Measurements from ENCODE around the gene COMMD3.
"Not testable (repeated sequence)": the region's sequence is repeated elsewhere in the genome, so short reads cannot be mapped to it uniquely, and the experiment has no call there.

Gene COMMD3

GRCh38 chr10:22316286-22317075 lies at the start of gene COMMD3:
COMMD3 (plus strand) TSS chr10:22316388; CDS start chr10:22316418, 30 bp downstream.
- DNase-seq (ENCODE audit: low spot score), result peak; percentile 91

GRCh38 chr10:22268503-22268902 lies 47.7 kb upstream of the COMMD3 start:
- no peak for DNase-seq (ENCODE audit: low spot score)

- no peak for DNase-seq (ENCODE audit: low spot score)
Observed at GRCh38 chr10:22271786-22272185, 44.4 kb upstream of the COMMD3 start.

GRCh38 chr10:22278441-22278782 lies 37.8 kb upstream of the COMMD3 start:
- DNase-seq (ENCODE audit: low spot score), result no peak

GRCh38 chr10:22280078-22280477 lies 36.1 kb upstream of the COMMD3 start:
- no peak for DNase-seq (ENCODE audit: low spot score)

- DNase-seq (ENCODE audit: low spot score), result no peak
Observed at GRCh38 chr10:22285130-22285529, 31.1 kb upstream of the COMMD3 start.

- DNase-seq (ENCODE audit: low spot score), result no peak
Observed at GRCh38 chr10:22293747-22294404, 22.3 kb upstream of the COMMD3 start.

GRCh38 chr10:22294694-22295093 lies 21.5 kb upstream of the COMMD3 start:
- DNase-seq (ENCODE audit: low spot score), result no peak

GRCh38 chr10:22301193-22301592 lies 15.0 kb upstream of the COMMD3 start:
- DNase-seq (ENCODE audit: low spot score), result no peak

- DNase-seq (ENCODE audit: low spot score), result no peak
Observed at GRCh38 chr10:22303461-22303860, 12.7 kb upstream of the COMMD3 start.

GRCh38 chr10:22305721-22306120 lies 10.5 kb upstream of the COMMD3 start:
- DNase-seq (ENCODE audit: low spot score), result no peak

- no peak for DNase-seq (ENCODE audit: low spot score)
Observed at GRCh38 chr10:22308390-22308789, 7.8 kb upstream of the COMMD3 start.

GRCh38 chr10:22309180-22310000 lies 6.8 kb upstream of the COMMD3 start:
- DNase-seq (ENCODE audit: low spot score), result no peak

GRCh38 chr10:22310012-22310411 lies 6.2 kb upstream of the COMMD3 start:
- DNase-seq (ENCODE audit: low spot score), result not testable (repeated sequence)

GRCh38 chr10:22310928-22311327 lies 5.3 kb upstream of the COMMD3 start:
- no peak for DNase-seq (ENCODE audit: low spot score)

- no peak for DNase-seq (ENCODE audit: low spot score)
Observed at GRCh38 chr10:22314852-22315251, 1.3 kb upstream of the COMMD3 start.

- DNase-seq (ENCODE audit: low spot score), result no peak
Observed at GRCh38 chr10:22315455-22316285, 518 bp upstream of the COMMD3 start.

- peak; percentile 22 for DNase-seq (ENCODE audit: low spot score)
Observed at GRCh38 chr10:22317076-22317370, 835 bp downstream of the COMMD3 start.

- DNase-seq (ENCODE audit: low spot score), result no peak
Observed at GRCh38 chr10:22317771-22318565, 1.8 kb downstream of the COMMD3 start.

- no peak for DNase-seq (ENCODE audit: low spot score)
Observed at GRCh38 chr10:22318772-22319171, 2.6 kb downstream of the COMMD3 start.

GRCh38 chr10:22319547-22319979 lies 3.4 kb downstream of the COMMD3 start:
- no peak for DNase-seq (ENCODE audit: low spot score)

Measured in putamen (tissue), 1 donor.